GM19328 (cell line): Measurements from ENCODE around the gene UBAC2.
A peak's percentile ranks its signal among the peaks of the same experiment; 100 is the strongest.
"Not testable (repeated sequence)": the region's sequence is repeated elsewhere in the genome, so short reads cannot be mapped to it uniquely, and the experiment has no call there.

Experiments used
- ATAC-seq: cut with Tn5 transposase; IDR thresholded peaks from one replicate; pipeline ENCODE4 v1.9.1; 2021; ENCODE audit warnings: mild to moderate bottlenecking, moderate library complexity; ENCODE audit not compliant: unreplicated experiment

Gene UBAC2

DNA sequence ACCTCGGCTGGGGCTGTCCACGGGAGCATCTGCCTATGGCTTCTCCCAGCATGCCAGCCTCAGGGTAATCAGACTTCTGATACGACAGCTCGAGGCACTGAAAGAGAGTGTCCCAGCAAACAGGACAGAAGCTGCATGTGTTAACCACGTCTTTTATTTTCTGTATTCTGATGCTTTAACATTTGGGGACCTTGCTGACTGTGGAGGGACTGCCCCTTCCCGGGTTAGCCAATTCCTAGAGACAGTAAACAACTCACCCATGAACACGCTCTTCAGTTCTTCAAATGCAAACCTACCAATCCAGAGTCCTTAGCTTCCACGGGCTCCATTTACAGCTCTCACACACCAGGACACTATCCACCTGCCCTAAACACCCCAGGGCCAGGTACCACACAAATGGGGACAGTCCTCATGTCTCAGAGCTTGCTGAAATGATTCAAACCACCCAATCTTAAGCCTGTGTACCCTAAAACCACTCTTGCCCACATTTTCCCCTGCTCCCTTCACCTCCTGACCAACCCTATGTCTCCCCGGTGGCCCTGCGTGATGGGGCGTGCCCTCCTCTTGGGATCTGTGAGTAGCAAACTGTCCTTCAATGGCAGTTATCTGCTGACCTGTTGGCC, 208.9 kb downstream of the UBAC2 start:
- not testable (repeated sequence) for ATAC-seq

DNA sequence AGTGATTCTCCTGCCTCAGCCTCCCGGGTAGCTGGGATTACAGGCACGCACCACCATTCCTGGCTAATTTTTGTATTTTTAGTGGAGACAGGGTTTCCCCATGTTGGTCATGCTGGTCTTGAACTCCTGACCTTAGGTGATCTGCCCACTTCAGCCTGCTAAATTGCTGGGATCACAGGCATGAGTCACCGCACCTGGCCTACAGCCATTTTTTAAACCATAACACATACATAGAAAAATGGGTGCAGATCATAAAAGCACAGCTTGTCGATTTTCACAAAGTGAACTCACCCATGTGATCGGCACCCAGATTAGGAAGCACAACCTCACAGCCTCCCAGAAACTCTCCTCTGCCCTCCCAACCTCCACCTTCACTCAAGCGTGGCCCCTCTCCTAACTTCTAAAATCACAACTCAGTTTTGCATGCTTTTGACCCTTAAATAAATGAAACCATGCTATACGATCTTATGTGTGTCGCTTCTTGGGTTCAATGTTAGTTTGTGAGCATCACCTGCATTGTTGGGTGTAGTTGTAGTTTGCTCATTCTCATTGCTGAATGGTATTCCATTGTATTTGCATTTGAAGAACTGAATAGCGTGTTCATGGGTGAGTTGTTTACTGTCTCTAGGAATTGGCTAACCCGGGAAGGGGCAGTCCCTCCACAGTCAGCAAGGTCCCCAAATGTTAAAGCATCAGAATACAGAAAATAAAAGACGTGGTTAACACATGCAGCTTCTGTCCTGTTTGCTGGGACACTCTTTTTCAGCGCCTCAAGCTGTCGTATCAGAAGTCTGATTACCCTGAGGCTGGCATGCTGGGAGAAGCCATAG, 210.2 kb downstream of the UBAC2 start:
- not testable (repeated sequence) for ATAC-seq

DNA sequence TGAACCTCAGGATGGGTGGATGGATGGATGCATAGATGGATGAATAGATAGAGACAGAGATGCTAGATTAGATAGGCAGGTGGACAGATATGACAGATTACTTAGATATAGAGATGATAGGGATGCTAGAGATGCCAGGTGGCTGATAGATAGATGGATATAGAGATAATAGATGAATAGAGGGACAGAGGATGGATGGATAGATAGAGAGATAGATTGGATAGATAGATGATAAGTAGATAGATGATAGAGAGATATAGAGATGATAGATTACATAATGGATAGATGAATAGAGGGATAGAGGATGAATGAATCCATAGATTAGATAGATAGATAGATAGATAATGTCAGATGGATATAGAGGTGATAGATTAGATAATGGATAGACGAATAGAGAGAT, 212.2 kb downstream of the UBAC2 start:
- ATAC-seq, result no peak

DNA sequence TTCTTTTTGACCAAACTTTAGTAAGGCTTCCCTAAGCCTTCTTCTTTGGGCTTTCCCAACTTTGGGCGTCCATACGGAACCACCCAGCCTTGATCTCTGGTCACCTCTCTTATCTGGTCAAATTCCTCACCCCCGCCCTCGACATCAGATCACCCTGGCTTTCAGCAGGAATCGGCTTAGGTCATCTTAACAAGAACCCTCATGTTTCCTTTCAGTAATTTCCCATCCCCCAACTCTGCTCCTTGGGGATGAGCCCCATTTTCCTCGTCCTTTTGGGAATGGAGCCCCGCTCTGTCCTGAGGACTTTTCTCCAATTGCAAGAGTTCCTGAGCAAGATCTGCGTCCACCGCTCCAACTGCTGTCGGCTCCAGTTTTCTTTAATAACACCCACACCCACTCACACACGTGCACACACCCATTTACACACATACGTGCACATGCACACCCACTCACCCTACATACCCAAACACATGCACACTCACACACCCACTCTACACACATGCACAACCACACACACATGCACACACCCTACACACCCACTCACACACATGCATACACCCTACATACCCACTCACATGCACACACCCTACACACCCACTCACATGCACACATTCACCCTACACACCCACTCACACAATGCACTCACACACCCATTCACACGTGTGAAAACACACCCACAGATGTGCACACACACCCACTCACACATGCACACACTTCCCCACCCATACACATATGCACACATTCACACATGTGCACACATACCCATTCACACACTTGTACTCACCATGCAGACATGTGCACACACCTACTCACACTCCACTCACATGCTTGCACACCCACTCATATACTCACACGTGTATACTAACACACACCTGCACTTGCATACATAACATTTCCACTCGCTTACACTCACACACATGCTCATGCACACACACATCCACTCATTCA, 213.7 kb downstream of the UBAC2 start:
- ATAC-seq, result no peak

GRCh38 chr13:99415014-99415650, 214.5 kb downstream of the UBAC2 start:
- no peak for ATAC-seq

DNA sequence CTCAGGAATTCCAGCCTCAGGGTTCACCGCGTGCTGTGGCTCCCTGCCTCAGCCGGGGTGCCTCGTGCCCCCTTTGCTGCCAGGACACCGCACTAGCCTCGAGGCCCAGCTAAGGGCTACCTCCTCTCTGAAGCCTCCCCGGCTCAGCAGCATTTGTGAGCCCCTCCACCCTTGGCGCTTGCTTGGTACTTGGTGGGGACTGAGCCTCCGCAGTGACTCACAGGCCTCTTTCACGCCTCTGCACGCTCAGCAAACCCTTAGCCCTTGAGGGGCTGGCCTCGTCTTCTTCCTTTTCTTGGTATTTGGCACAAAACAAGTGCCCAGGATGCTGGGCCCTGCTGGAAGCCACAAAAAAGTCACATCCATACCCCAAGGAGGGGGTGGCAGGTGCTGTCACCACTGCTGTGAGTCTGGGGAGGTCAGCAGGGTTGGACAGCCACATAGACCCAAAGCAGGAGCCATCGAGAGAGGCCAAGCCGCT, 215.2 kb downstream of the UBAC2 start:
- no peak for ATAC-seq

DNA sequence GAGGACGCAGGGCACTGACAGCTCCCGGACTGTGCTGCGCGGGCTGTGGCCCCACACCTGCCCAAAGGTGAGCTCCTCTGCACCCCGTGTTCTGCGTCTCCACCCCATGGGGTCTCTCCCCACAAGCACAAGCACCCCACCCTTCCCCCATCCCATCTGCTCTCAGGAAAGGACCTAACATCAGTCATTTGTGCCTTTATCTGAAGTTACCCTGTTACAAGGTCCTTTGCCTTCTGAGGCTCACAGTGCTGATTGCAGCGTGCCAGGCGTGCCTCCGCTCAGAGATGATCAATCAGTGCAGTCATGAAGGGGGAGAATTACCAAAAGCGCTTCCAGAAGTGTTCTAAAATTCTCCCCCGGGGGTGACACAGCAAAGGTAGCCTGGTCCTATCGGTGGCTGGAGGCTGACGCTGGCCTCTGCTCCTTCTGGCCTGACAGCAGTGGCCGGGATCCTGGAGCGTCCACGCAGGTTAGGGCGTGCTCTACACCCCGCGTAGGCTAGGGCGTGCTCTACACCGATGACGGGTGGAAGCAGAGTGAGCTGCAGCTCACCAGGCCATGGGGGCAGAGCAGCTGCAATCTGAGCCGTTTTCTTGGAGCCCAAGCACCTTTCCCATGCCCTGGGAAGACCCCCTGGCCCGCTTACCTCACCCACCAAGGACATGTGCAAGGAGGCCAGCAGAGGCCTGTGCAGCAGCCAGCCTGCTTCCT, 215.9 kb downstream of the UBAC2 start:
- no peak for ATAC-seq

GRCh38 chr13:99417201-99418102, 216.8 kb downstream of the UBAC2 start:
- no peak for ATAC-seq

- no peak for ATAC-seq
Measured at GRCh38 chr13:99418103-99418842, 217.6 kb downstream of the UBAC2 start.

DNA sequence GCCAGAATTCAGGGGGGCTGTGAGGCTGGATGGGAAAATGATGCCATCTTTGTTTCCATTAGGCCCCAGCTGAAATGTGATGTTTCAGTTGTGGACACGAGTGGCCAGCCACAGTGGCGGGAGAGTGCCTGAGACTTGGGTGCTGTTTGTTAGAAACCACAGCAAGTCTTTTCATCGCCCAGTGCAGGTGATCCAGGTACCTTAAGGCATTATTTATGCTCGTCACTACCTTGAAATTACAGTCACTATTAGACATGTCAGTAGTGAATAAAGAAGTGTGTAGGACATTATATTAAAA, 218.1 kb downstream of the UBAC2 start:
- no peak for ATAC-seq

DNA sequence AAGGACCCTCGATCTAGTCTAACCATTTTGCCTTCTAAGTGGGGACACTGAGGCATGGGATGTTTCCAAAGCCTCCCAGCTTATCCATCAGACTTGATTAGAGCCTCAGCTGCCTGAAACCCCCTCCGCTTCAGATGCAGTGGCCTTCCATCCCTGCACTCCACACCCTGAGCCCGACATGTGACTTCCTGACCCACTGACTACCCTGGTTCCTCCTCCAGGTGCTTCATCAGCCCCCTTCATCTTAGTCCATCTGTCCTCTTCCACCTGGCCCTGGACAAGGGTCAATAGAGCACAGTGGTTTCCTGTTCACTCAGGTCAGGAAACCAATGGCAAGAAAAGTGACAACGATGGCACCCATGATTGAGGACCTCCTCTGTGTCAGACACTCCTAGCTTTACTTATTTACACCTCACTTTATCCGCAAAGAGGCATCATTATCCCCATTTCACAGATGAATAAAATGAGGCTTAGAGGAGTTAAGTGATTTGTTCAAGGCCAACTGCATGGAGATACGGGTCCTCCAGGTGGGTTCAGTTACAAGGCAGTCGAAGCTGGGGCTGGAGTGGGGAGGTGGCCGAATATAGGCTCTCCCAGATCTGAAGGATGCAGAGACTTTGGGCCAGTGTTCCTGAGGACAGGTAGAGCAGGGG, 219.1 kb downstream of the UBAC2 start:
- no peak for ATAC-seq

GRCh38 chr13:99421271-99421670, 220.6 kb downstream of the UBAC2 start:
- no peak for ATAC-seq

GRCh38 chr13:99421758-99422585, 221.3 kb downstream of the UBAC2 start:
- ATAC-seq, result no peak

GRCh38 chr13:99422586-99423220, 222.0 kb downstream of the UBAC2 start:
- ATAC-seq, result no peak

- peak; percentile 59 for ATAC-seq
Measured at GRCh38 chr13:99425485-99426341, 225.1 kb downstream of the UBAC2 start.

DNA sequence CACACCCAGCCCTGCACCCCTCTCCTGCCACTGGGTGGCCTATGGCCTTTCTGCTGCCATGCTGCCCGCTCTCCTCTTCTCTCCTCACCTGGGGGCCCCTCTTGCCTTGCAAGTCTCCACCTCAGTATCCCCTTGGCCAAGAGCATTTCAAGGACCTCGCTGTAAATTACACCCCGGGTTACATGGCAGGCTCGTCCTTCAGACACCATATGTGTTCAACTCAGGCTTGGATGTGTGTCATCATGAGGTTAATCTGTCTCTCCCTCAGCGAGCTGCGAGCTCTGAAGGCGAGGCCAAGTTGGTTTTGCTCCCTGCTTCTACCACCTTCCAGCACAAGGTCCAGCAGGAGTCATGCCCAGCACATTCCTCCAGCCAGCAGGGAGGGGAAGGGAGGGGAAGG, 225.8 kb downstream of the UBAC2 start:
- ATAC-seq, result no peak
